ENCODE data around the gene KLHL5. TPM values are rescaled to one million over a fixed set of nuclear protein-coding genes. Genes with fewer than 3 reads are reported as not detected.

The KLHL5 gene
- polyA plus RNA-seq, 1 donor, result 20.5 TPM

DNA sequence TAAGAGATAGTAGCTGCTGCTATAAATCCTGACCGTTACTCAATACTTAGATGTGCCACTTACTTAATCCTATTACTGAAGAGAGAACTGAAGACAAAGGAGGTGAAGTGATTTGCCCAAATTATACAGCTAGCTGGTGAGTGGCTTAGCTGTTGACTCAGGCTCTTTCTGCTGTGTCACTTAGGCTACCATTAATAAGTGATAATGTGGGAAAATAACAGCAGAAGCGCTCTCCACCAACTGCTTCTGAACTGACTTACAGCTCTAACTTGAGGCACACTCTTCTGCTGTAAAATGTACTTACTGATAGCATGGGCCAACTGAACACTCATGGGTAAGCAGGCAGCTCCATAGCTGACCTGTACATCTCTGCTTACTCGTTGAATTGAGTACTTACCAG is 7.5 kb upstream of the KLHL5 start:
- Histone ChIP-seq H3K4me1 (ENCODE audit: control insufficient read depth, insufficient read depth, low read length) (no peaks in the 10 kb centered on the region), H3K27ac (ENCODE audit: low read length) (no peak overlapping the region), H3K9me3 (ENCODE audit: control insufficient read depth, low read depth, low read length) (no peaks in the 10 kb centered on the region), H3K36me3 (ENCODE audit: control insufficient read depth, insufficient read depth, low read length) (no peaks in the 10 kb centered on the region), H3K27me3 (ENCODE audit: control insufficient read depth, insufficient read depth, low read length) (no peaks in the 10 kb centered on the region), H3K4me3 (ENCODE audit: low read length) (no peak overlapping the region)
- DNase-seq, result no peak
- 50% methylated on average over 1 of the region's 3 CpGs for WGBS (ENCODE audit: insufficient coverage, low lambda C conversion rate)

DNA sequence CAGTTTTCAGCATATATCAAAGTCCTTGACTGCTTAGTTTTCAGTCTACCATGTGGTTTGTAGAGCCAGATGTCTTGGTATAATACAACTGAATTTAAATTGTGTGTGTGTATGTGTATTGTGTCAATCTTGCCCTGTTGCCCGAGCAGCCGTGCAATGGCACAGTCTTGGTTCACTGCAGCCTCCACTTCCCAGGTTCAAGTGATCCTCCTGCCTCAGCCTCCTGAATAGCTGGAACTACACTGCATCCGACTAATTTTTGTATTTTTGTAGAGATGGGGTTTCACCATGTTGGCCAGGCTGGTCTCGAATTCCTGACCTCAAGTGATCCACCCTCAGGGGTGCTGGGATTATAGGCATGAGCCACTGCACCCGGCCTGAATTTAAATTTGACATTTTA is 6.0 kb upstream of the KLHL5 start:
- Histone ChIP-seq H3K27me3 (ENCODE audit: control insufficient read depth, insufficient read depth, low read length) (no peaks in the 10 kb centered on the region), H3K9me3 (ENCODE audit: control insufficient read depth, low read depth, low read length) (no peaks in the 10 kb centered on the region), H3K36me3 (ENCODE audit: control insufficient read depth, insufficient read depth, low read length) (no peaks in the 10 kb centered on the region), H3K27ac (ENCODE audit: low read length) (no peak overlapping the region), H3K4me1 (ENCODE audit: control insufficient read depth, insufficient read depth, low read length) (no peaks in the 10 kb centered on the region), H3K4me3 (ENCODE audit: low read length) (no peak overlapping the region)
- WGBS (ENCODE audit: insufficient coverage, low lambda C conversion rate), result no CpG with 5 or more reads among the region's 5 CpGs
- no peak for DNase-seq

DNA sequence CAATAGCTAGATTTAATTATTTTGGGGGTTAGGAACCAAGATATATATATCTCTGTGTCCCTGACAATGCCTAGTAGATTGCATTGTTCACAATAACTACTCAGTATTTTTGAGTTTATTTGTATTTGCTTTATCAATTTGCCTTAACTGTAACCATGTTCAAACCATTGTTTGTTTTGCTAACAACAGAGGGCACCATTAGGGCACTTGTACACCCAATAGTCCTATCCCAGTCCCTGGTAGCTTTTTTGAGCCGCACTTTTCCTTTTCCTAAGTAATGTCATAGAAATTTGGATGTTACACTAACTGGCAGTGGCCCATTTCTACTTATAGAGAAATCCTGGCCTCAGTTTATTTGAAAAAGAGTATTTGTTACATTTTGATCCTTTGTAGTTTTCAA is 575 bp upstream of the KLHL5 start:
- DNase-seq, result no peak
- Histone ChIP-seq H3K36me3 (ENCODE audit: control insufficient read depth, insufficient read depth, low read length) (no peaks in the 10 kb centered on the region), H3K4me1 (ENCODE audit: control insufficient read depth, insufficient read depth, low read length) (no peaks in the 10 kb centered on the region), H3K4me3 (ENCODE audit: low read length) (no peak overlapping the region), H3K27me3 (ENCODE audit: control insufficient read depth, insufficient read depth, low read length) (no peaks in the 10 kb centered on the region), H3K27ac (ENCODE audit: low read length) (no peak overlapping the region), H3K9me3 (ENCODE audit: control insufficient read depth, low read depth, low read length) (no peaks in the 10 kb centered on the region)
- no CpG with 5 or more reads among the region's 1 CpG for WGBS (ENCODE audit: insufficient coverage, low lambda C conversion rate)

DNA sequence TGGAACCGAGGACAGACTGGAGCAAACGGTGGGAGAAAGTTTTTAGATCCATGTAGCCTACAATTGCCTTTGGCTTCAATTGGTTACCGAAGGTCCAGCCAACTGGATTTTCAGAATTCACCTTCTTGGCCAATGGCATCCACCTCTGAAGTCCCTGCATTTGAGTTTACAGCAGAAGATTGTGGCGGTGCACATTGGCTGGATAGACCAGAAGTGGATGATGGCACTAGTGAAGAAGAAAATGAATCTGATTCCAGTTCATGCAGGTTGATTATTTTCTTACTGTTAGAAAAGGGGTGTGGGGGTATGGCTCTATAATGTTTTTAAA is 702 bp downstream of the KLHL5 start:
- no peak overlapping the region for H3K27ac ChIP-seq (ENCODE audit: low read length)
- H3K27me3 ChIP-seq (ENCODE audit: control insufficient read depth, insufficient read depth, low read length), result no peaks in the 10 kb centered on the region
- no CpG with 5 or more reads among the region's 4 CpGs for WGBS (ENCODE audit: insufficient coverage, low lambda C conversion rate)
- H3K4me3 ChIP-seq (ENCODE audit: low read length), result no peak overlapping the region
- DNase-seq, result no peak
- H3K36me3 ChIP-seq (ENCODE audit: control insufficient read depth, insufficient read depth, low read length), result no peaks in the 10 kb centered on the region
- H3K4me1 ChIP-seq (ENCODE audit: control insufficient read depth, insufficient read depth, low read length), result no peaks in the 10 kb centered on the region
- no peaks in the 10 kb centered on the region for H3K9me3 ChIP-seq (ENCODE audit: control insufficient read depth, low read depth, low read length)

DNA sequence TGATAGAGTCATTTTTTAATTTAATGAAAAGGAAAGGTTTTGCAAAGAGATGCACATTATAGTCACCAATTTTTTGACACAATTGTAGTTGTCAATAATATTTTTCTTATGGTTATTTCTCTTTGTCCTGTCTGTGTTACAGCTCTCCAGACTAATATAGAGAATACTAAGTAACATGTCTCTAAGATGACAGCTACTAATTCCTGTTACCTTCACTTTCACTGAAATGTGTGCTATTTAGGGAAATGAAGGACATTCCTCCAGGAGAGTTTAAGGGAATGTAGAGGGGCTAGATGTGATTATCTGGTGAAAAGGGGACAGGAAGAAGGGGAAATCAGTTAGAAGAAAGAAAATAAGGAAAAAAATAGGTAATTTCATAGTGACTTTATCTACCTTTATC is 1.4 kb downstream of the KLHL5 start:
- Histone ChIP-seq H3K36me3 (ENCODE audit: control insufficient read depth, insufficient read depth, low read length) (no peaks in the 10 kb centered on the region), H3K4me3 (ENCODE audit: low read length) (no peak overlapping the region), H3K27ac (ENCODE audit: low read length) (no peak overlapping the region), H3K9me3 (ENCODE audit: control insufficient read depth, low read depth, low read length) (no peaks in the 10 kb centered on the region), H3K4me1 (ENCODE audit: control insufficient read depth, insufficient read depth, low read length) (no peaks in the 10 kb centered on the region), H3K27me3 (ENCODE audit: control insufficient read depth, insufficient read depth, low read length) (no peaks in the 10 kb centered on the region)
- no peak for DNase-seq

DNA sequence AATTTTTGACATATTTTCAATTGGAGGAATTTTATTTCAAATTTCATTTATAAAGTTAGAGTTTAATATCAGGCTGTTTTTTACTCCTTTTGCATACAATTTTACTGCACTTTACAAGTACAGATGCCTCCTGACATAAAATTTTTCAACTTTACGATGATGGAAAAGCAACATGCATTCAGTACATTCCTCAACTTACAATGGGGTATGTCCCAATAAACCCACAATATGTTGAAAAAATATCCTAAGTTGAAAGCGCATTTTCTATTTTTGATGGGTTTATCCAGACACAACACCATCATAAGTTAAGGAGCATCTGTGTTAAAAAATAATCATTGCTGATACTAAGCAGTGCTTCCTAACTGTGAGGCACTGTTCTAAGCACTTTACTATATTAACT is 4.3 kb downstream of the KLHL5 start:
- Histone ChIP-seq H3K9me3 (ENCODE audit: control insufficient read depth, low read depth, low read length) (no peaks in the 10 kb centered on the region), H3K27me3 (ENCODE audit: control insufficient read depth, insufficient read depth, low read length) (no peaks in the 10 kb centered on the region), H3K27ac (ENCODE audit: low read length) (no peak overlapping the region), H3K36me3 (ENCODE audit: control insufficient read depth, insufficient read depth, low read length) (no peaks in the 10 kb centered on the region), H3K4me3 (ENCODE audit: low read length) (no peak overlapping the region), H3K4me1 (ENCODE audit: control insufficient read depth, insufficient read depth, low read length) (no peaks in the 10 kb centered on the region)
- WGBS (ENCODE audit: insufficient coverage, low lambda C conversion rate), result 100% methylated on average over 2 of the region's 2 CpGs
- DNase-seq, result no peak

DNA sequence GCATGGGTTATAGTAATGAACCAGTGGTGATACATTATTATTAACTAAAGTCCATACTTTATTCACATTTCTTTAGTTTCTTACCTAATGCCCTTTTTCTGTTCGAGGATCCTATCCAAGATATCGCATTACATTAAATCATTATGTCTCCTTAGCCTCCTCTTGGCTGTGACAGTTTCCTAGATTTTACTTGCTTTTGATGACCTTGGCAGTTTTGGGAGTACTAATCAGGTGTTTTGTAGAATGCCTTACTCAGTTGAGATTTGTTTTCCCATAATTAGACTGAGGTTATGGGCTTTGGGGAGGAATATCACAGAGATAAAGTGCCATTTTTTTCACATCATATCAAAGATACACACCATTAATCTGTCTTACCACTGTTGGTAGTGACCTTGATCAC is 5.0 kb downstream of the KLHL5 start:
- no peak overlapping the region for H3K27ac ChIP-seq (ENCODE audit: low read length)
- no peak for DNase-seq

DNA sequence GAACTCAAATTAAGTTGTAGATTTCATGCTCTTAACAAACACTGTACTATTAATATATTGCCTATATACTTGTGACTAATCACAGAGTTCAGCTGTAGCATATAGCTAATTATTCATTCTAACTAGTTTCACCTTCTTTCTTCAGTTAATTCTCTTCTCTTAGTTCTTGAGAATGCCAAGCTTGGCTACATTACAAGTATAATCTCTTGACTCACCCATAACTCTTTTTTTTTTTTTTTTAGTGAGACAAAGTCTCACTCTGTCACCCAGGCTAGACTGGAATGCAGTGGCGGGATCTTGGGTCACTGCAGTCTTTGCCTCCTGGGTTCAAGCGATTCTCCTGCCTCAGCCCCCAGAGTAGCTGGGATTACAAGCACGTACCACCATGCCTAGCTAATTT is 5.4 kb downstream of the KLHL5 start:
- H3K9me3 ChIP-seq (ENCODE audit: control insufficient read depth, low read depth, low read length), result no peaks in the 10 kb centered on the region
- H3K36me3 ChIP-seq (ENCODE audit: control insufficient read depth, insufficient read depth, low read length), result no peaks in the 10 kb centered on the region
- H3K27ac ChIP-seq (ENCODE audit: low read length), result no peak overlapping the region
- no peak for DNase-seq
- no CpG with 5 or more reads among the region's 3 CpGs for WGBS (ENCODE audit: insufficient coverage, low lambda C conversion rate)
- no peaks in the 10 kb centered on the region for H3K27me3 ChIP-seq (ENCODE audit: control insufficient read depth, insufficient read depth, low read length)
- no peak overlapping the region for H3K4me3 ChIP-seq (ENCODE audit: low read length)
- H3K4me1 ChIP-seq (ENCODE audit: control insufficient read depth, insufficient read depth, low read length), result no peaks in the 10 kb centered on the region

More for the DNA sequence above, 5.0 kb downstream of the KLHL5 start:
- Histone ChIP-seq H3K36me3 (ENCODE audit: control insufficient read depth, insufficient read depth, low read length) (no peaks in the 10 kb centered on the region), H3K27me3 (ENCODE audit: control insufficient read depth, insufficient read depth, low read length) (no peaks in the 10 kb centered on the region), H3K4me1 (ENCODE audit: control insufficient read depth, insufficient read depth, low read length) (no peaks in the 10 kb centered on the region), H3K4me3 (ENCODE audit: low read length) (no peak overlapping the region), H3K9me3 (ENCODE audit: control insufficient read depth, low read depth, low read length) (no peaks in the 10 kb centered on the region)
- WGBS (ENCODE audit: insufficient coverage, low lambda C conversion rate), result 100% methylated on average over 1 of the region's 2 CpGs

DNA sequence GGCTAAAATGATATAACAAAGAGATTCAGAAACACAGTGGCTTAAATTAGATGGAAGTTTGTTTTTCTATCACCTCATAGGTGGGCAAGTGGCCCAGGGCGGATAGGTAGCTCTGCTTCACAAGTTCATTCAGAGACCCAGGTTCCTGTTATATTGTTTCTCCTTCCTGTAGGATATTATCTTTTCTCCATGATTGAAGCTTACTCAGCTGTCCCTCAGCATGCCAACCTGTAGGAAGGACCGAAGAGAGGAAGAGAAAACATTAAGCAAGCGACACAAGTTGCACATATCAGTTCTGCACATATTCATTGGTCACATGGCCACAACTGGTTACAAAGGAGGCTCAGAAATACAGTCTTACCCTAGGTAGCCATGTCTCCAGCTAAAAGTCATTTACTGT is 6.9 kb downstream of the KLHL5 start:
- Histone ChIP-seq H3K27me3 (ENCODE audit: control insufficient read depth, insufficient read depth, low read length) (no peaks in the 10 kb centered on the region), H3K4me3 (ENCODE audit: low read length) (no peak overlapping the region), H3K9me3 (ENCODE audit: control insufficient read depth, low read depth, low read length) (no peaks in the 10 kb centered on the region), H3K36me3 (ENCODE audit: control insufficient read depth, insufficient read depth, low read length) (no peaks in the 10 kb centered on the region), H3K27ac (ENCODE audit: low read length) (no peak overlapping the region), H3K4me1 (ENCODE audit: control insufficient read depth, insufficient read depth, low read length) (no peaks in the 10 kb centered on the region)
- DNase-seq, result no peak
- no CpG with 5 or more reads among the region's 3 CpGs for WGBS (ENCODE audit: insufficient coverage, low lambda C conversion rate)

DNA sequence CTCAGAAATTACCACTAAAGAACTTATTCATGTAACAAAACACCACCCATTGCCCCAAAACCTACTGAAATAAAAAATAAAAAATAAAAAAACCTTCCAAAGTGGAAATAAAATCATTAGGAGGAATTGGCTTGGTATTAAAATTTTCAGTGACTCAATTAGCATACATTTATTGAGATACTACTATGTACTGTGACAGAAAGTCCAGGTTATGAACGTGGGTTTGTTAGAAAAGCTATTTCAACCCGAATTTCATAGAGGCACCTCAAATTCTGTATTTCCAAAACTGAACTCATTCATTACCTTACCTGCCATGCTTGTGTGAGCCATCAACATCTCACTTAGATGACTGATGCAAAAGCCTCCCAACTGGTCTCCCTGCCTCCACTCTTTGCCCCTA is 16.8 kb downstream of the KLHL5 start:
- no CpG with 5 or more reads among the region's 2 CpGs for WGBS (ENCODE audit: insufficient coverage, low lambda C conversion rate)
- no peaks in the 10 kb centered on the region for H3K27me3 ChIP-seq (ENCODE audit: control insufficient read depth, insufficient read depth, low read length)
- H3K9me3 ChIP-seq (ENCODE audit: control insufficient read depth, low read depth, low read length), result no peaks in the 10 kb centered on the region
- H3K4me1 ChIP-seq (ENCODE audit: control insufficient read depth, insufficient read depth, low read length), result no peaks in the 10 kb centered on the region
- no peak overlapping the region for H3K4me3 ChIP-seq (ENCODE audit: low read length)
- H3K27ac ChIP-seq (ENCODE audit: low read length), result no peak overlapping the region
- no peak for DNase-seq
- no peaks in the 10 kb centered on the region for H3K36me3 ChIP-seq (ENCODE audit: control insufficient read depth, insufficient read depth, low read length)

DNA sequence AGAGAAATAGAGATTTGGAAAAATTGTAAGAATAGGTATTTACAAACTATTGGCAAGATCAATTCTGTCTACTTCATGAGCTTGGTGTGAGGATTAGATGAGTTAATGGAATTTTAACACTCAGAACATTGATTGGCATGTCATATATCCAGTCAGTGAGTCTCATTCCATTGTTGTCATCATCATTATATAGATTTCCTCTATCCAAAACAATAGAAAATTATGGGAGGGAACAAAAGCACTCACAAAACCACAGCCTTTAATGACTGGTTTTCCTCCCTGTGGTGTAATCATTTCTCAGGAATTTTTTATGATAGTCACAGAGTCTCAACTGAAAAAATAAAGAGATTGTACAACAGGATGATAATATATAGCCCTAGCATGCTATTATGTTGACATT is 21.1 kb downstream of the KLHL5 start:
- DNase-seq, result no peak
- Histone ChIP-seq H3K9me3 (ENCODE audit: control insufficient read depth, low read depth, low read length) (no peaks in the 10 kb centered on the region), H3K27ac (ENCODE audit: low read length) (no peak overlapping the region), H3K27me3 (ENCODE audit: control insufficient read depth, insufficient read depth, low read length) (no peaks in the 10 kb centered on the region), H3K4me3 (ENCODE audit: low read length) (no peak overlapping the region), H3K36me3 (ENCODE audit: control insufficient read depth, insufficient read depth, low read length) (no peaks in the 10 kb centered on the region), H3K4me1 (ENCODE audit: control insufficient read depth, insufficient read depth, low read length) (no peaks in the 10 kb centered on the region)

DNA sequence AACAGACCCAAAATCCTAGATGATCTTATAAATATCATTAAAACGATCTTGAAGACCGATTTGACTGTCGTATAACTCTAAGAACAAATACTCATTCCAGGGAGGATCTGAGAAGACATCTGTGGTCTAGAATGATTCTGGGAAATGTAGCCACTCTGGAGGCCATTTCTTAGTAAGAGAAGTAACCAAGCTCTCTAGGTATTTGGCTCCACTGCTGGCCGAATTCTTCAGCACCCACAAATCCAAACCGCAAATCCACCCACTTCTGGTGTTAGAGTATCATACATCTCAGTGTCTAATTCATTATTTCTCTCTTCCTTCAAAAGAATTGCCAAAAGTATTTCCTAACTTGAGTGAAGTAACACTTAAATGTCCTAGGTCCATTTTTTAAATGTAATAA is 23.9 kb downstream of the KLHL5 start:
- H3K27me3 ChIP-seq (ENCODE audit: control insufficient read depth, insufficient read depth, low read length), result no peaks in the 10 kb centered on the region
- H3K9me3 ChIP-seq (ENCODE audit: control insufficient read depth, low read depth, low read length), result no peaks in the 10 kb centered on the region
- 93% methylated on average over 3 of the region's 5 CpGs for WGBS (ENCODE audit: insufficient coverage, low lambda C conversion rate)
- no peaks in the 10 kb centered on the region for H3K4me1 ChIP-seq (ENCODE audit: control insufficient read depth, insufficient read depth, low read length)
- DNase-seq, result no peak
- no peaks in the 10 kb centered on the region for H3K36me3 ChIP-seq (ENCODE audit: control insufficient read depth, insufficient read depth, low read length)
- H3K4me3 ChIP-seq (ENCODE audit: low read length), result no peak overlapping the region
- no peak overlapping the region for H3K27ac ChIP-seq (ENCODE audit: low read length)
